Measurements from ENCODE around the gene SLC19A2.

DNA sequence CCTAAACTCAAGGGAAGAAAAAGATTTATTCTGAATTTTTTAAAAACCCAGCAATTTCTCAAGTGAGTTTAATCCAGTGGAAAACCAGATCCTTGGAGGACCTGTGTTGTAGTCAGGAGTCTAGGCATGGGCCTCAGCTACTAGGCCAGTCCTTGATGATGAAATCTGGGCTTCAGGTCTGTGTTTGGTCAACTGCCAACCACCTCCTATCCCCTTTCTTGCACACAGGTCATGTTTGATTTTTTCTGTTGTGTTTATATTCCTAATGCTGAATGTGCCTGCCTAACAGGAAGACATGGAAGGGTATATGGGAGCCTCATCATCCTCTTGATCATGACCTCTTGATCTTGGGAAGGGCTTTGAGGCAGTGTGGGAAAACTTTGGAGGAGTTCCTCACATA lies 38.2 kb upstream of the SLC19A2 start:
- TF ChIP-seq, protein P1, sequence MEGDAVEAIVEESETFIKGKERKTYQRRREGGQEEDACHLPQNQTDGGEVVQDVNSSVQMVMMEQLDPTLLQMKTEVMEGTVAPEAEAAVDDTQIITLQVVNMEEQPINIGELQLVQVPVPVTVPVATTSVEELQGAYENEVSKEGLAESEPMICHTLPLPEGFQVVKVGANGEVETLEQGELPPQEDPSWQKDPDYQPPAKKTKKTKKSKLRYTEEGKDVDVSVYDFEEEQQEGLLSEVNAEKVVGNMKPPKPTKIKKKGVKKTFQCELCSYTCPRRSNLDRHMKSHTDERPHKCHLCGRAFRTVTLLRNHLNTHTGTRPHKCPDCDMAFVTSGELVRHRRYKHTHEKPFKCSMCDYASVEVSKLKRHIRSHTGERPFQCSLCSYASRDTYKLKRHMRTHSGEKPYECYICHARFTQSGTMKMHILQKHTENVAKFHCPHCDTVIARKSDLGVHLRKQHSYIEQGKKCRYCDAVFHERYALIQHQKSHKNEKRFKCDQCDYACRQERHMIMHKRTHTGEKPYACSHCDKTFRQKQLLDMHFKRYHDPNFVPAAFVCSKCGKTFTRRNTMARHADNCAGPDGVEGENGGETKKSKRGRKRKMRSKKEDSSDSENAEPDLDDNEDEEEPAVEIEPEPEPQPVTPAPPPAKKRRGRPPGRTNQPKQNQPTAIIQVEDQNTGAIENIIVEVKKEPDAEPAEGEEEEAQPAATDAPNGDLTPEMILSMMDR (IDR thresholded peaks at IDR 0.05), result no peak
- no peak for TF ChIP-seq POLR2A (IDR thresholded peaks at IDR 0.05)
